ENCODE results near the gene CDHR4. TPM values are rescaled to one million over a fixed set of nuclear protein-coding genes. Genes with fewer than 3 reads are reported as not detected.

CDHR4 gene
- total RNA-seq, 1 experiment from 2014 or later = not detected

- H3K9me3 Mint-ChIP-seq = no peaks in the 10 kb centered on the region
- H3K18ac ChIP-seq (ENCODE audit: insufficient read length, low read depth, low read length) = no peak overlapping the region
- peaks cover 4% of the 10 kb centered on the region for H3K79me1 ChIP-seq (ENCODE audit: insufficient read depth, low read depth, low read length, poor library complexity, severe bottlenecking)
- no peak overlapping the region for H2BK15ac ChIP-seq (ENCODE audit: low read depth, low read length)
- no peak overlapping the region for H3T11ph ChIP-seq (ENCODE audit: low read length)
- no peaks in the 10 kb centered on the region for H4K20me1 ChIP-seq (ENCODE audit: control insufficient read depth, insufficient read depth, insufficient read length)
- no peak overlapping the region for H2BK12ac ChIP-seq (ENCODE audit: insufficient read length, low read depth, low read length)
- no peak overlapping the region for H2AFZ ChIP-seq (ENCODE audit: low read length)
- peaks cover 3% of the 10 kb centered on the region; the same call in 1 of the 2 replicates for H3K79me2 ChIP-seq (ENCODE audit: insufficient read depth, low read length)
- no peak overlapping the region for H2BK120ac ChIP-seq (ENCODE audit: low read depth, low read length, poor library complexity, severe bottlenecking)
- no peak overlapping the region for H3K27ac ChIP-seq (ENCODE audit: insufficient read length, low read depth, low read length)
- no peaks in the 10 kb centered on the region; the same call in 1 of the 2 replicates for H3K4me1 ChIP-seq (ENCODE audit: insufficient read depth, low read length)
- H3K23me2 ChIP-seq (ENCODE audit: insufficient read length, low read depth, low read length, poor library complexity, severe bottlenecking) = no peaks in the 10 kb centered on the region
- no peaks in the 10 kb centered on the region; the same call in 1 of the 2 replicates for H3K27me3 ChIP-seq (ENCODE audit: insufficient read depth, low read length)
- TF ChIP-seq CTCF (conservative IDR thresholded peaks at IDR 0.05) = no peak
- no peak overlapping the region for H4K5ac ChIP-seq (ENCODE audit: insufficient read length, low read depth, low read length)
- H3K9ac ChIP-seq (ENCODE audit: extremely low read depth, insufficient read length, low read length) = no peak overlapping the region
- H3K4ac ChIP-seq (ENCODE audit: low read depth, low read length) = no peak overlapping the region
- no peak overlapping the region for H3K56ac ChIP-seq (ENCODE audit: insufficient read length, low read depth, low read length)
- no peak for DNase-seq
- H3K14ac ChIP-seq (ENCODE audit: insufficient read depth, low read length) = no peak overlapping the region
- H2BK20ac ChIP-seq (ENCODE audit: low read depth, low read length, poor library complexity, severe bottlenecking) = no peak overlapping the region
- H3K23ac ChIP-seq (ENCODE audit: insufficient read length, low read depth, low read length) = no peak overlapping the region
- H4K8ac ChIP-seq (replicated peaks; ENCODE audit: insufficient read length, low read depth, low read length) = no peak overlapping the region
- H3K9me3 ChIP-seq (ENCODE audit: control insufficient read depth, low read depth, low read length) = no peaks in the 10 kb centered on the region
- H2BK5ac ChIP-seq (ENCODE audit: insufficient read length, low read length) = no peak overlapping the region
- H2AK5ac ChIP-seq (ENCODE audit: insufficient read length, low read length) = no peak overlapping the region
- no CpG with 5 or more reads among the region's 1 CpG for WGBS (ENCODE audit: extremely low coverage, insufficient read length, low lambda C conversion rate)
- no peak overlapping the region for H3K4me2 ChIP-seq (ENCODE audit: insufficient read depth, insufficient read length, low read length)
- no peak overlapping the region for H3K4me3 Mint-ChIP-seq
- peaks cover 3 to 11% of the 10 kb centered on the region in 2 experiments for H3K4me1 Mint-ChIP-seq
- no peak overlapping the region for H3K27ac Mint-ChIP-seq
- no peaks in the 10 kb centered on the region for H3K27me3 Mint-ChIP-seq (ENCODE audit: low read depth)
- H4K91ac ChIP-seq (ENCODE audit: insufficient read length, low read depth, low read length) = no peak overlapping the region
- peaks cover 0 to 9% (median 0%) of the 10 kb centered on the region in 3 experiments; a peak in 3 of 7 replicates for H3K36me3 Mint-ChIP-seq (ENCODE audit: insufficient read depth in 1 of 3, low read depth in 3 of 3)
Measured at GRCh38 chr3:49754536-49754935, 45.1 kb downstream of the CDHR4 start.

Data from H9 (cell line).